Measurements from ENCODE around the gene COBL.

COBL gene

DNA sequence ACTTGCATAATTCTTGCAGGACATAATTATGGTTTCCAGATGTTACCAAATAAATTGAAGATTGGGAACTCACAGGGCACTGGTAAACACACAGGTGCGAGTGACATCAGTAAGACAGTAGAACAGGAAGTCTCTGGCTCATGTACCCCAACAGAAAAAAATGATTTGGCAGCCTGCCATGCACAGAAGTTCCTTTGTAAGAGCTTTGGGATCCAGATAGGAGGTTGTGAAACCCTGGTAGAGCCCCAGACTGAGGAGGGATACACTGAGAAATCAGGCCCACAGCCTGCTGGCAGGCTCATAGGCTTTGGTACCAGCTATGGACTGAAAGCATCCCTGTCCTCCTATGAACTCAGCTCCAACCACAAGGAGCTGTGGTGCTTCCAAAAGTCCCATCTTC, 118.0 kb downstream of the COBL start:
- TF ChIP-seq, protein P1, sequence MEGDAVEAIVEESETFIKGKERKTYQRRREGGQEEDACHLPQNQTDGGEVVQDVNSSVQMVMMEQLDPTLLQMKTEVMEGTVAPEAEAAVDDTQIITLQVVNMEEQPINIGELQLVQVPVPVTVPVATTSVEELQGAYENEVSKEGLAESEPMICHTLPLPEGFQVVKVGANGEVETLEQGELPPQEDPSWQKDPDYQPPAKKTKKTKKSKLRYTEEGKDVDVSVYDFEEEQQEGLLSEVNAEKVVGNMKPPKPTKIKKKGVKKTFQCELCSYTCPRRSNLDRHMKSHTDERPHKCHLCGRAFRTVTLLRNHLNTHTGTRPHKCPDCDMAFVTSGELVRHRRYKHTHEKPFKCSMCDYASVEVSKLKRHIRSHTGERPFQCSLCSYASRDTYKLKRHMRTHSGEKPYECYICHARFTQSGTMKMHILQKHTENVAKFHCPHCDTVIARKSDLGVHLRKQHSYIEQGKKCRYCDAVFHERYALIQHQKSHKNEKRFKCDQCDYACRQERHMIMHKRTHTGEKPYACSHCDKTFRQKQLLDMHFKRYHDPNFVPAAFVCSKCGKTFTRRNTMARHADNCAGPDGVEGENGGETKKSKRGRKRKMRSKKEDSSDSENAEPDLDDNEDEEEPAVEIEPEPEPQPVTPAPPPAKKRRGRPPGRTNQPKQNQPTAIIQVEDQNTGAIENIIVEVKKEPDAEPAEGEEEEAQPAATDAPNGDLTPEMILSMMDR (IDR thresholded peaks at IDR 0.05; ENCODE audit: low read depth, low read length), result no peak
- H3K4me3 ChIP-seq (ENCODE audit: low read depth, low read length), result no peak overlapping the region
- in situ Hi-C loops (cut with HindIII; ENCODE audit: low sequenced_read_pairs), result no loop called here
- no peak for DNase-seq (ENCODE audit: low read depth, low spot score)

DNA sequence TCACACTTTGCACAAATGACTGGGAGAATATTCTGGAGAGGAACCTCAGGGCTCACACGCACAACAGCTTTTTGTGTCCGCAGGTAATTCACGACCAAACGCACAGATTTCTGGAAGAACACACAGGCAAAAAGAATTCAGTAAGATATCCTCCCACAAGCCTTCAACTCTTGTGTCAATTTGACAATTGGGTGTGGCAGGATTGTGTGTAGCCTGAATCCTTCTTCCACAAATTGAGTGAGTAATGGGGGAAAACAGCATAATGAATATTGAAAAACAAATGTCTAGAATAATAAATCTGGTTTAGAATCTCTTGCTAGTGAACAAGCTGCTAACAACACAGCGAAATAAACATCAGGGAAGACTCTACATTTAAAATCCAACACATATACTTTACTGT, 125.6 kb downstream of the COBL start:
- no peak for DNase-seq (ENCODE audit: low read depth, low spot score)
- H3K4me3 ChIP-seq (ENCODE audit: low read depth, low read length), result no peak overlapping the region
- TF ChIP-seq, protein P1 (IDR thresholded peaks at IDR 0.05; ENCODE audit: low read depth, low read length), result no peak
- in situ Hi-C loops (cut with HindIII; ENCODE audit: low sequenced_read_pairs), result no loop called here

- H3K4me3 ChIP-seq (ENCODE audit: low read depth, low read length), result no peak overlapping the region
- in situ Hi-C loops (cut with HindIII; ENCODE audit: low sequenced_read_pairs), result no loop called here
- TF ChIP-seq, protein P1 (IDR thresholded peaks at IDR 0.05; ENCODE audit: low read depth, low read length), result no peak
- DNase-seq (ENCODE audit: low read depth, low spot score), result no peak
Measured at GRCh38 chr7:51189777-51190176, 126.8 kb downstream of the COBL start.

DNA sequence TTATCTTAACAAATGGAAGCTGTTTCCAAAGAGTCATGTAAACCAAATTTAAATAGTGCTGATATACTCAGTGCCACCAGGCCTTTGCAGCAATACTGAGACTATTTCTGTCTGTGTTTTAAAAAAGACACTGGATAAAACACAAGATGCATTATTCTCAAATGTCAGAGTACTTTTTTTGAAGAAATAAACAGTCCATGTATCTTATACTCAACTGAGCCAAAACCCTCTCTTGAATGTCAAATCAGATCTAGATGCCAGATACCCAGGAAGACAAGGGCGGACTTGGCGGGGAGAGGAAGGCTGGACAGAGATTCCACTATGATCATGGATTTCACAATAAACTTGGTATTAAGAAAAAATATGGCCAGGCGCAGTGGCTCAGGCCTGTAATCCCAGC, 127.6 kb downstream of the COBL start:
- in situ Hi-C loops (cut with HindIII; ENCODE audit: low sequenced_read_pairs), result no loop called here

GRCh38 chr7:51187941-51188340, 128.7 kb downstream of the COBL start:
- no peak overlapping the region for H3K4me3 ChIP-seq (ENCODE audit: low read depth, low read length)
- DNase-seq (ENCODE audit: low read depth, low spot score), result no peak
- TF ChIP-seq, protein P1 (IDR thresholded peaks at IDR 0.05; ENCODE audit: low read depth, low read length), result no peak
- in situ Hi-C loops (cut with HindIII; ENCODE audit: low sequenced_read_pairs), result no loop called here

More for the DNA sequence above, 127.6 kb downstream of the COBL start:
- DNase-seq (ENCODE audit: low read depth, low spot score), result no peak
- TF ChIP-seq, protein P1 (IDR thresholded peaks at IDR 0.05; ENCODE audit: low read depth, low read length), result no peak
- H3K4me3 ChIP-seq (ENCODE audit: low read depth, low read length), result no peak overlapping the region

DNA sequence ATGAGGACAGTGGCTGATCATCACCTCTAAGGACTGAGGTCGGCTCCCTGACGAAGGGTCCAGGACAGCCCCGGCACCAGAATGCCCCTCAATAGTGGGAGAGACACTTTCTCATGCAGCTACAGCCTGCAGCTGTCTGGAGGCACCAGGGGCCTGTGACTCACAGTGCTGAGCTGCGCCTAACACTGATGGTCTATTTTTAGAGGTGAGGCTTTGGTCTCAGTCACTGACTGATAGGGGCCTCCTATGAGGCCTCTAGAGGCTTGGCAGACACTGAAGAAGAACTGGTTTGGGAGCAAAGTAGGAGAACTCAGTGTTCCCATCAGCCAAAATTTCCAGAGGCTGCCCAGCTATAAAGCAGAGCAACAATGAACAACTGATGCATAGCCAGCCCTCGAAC, 130.1 kb downstream of the COBL start:
- in situ Hi-C loops (cut with HindIII; ENCODE audit: low sequenced_read_pairs), result no loop called here
- no peak overlapping the region for H3K4me3 ChIP-seq (ENCODE audit: low read depth, low read length)
- no peak for DNase-seq (ENCODE audit: low read depth, low spot score)
- TF ChIP-seq, protein P1 (IDR thresholded peaks at IDR 0.05; ENCODE audit: low read depth, low read length), result no peak

DNA sequence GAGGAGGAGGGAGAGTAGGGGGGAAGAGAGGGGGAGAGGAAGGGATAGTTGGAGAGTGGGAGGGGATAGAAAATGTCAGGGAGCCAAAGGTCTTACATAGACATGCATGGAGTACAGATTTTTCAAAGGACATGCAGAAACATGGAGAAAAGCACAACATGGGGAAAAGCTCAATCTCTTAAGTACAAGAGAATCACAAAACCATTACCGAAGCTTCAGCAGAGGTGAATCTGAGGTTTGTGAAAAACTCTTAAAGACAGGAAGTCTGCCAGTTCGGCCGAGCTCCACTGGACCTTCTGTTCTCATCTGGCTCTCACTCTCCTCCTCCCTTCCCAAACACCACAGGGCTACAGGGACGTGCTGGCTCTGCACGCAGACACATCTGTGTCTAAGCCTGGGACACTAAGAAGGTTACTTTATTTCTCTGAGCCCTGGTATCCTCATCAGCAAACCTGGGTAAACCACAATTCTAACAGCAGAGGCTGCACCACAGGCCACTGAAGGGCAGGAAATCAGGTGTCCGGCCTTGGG, 133.9 kb downstream of the COBL start:
- no peak for DNase-seq (ENCODE audit: low read depth, low spot score)
- H3K4me3 ChIP-seq (ENCODE audit: low read depth, low read length), result no peak overlapping the region
- TF ChIP-seq, protein P1 (IDR thresholded peaks at IDR 0.05; ENCODE audit: low read depth, low read length), result no peak
- in situ Hi-C loops (cut with HindIII; ENCODE audit: low sequenced_read_pairs), result no loop called here
